SU-DHL-6 (cell line): ENCODE results near the gene DACH1.

Experiments
- EZH2phosphoT487 ChIP-seq: fragments of 200-600 bp; sonication (generic), shearing (Covaris generic); conservative IDR thresholded peaks from 2 replicates; pipeline ENCODE4 v1.6.1; 2018; ENCODE audit warnings: mild to moderate bottlenecking, antibody characterized with exemption, low read length, moderate library complexity, mixed read lengths
- TF ChIP-seq, protein P1 (sequence below): fragments of 200-600 bp; sonication (generic); IDR thresholded peaks from one replicate; pipeline ENCODE4 v1.5.1; 2017; ENCODE audit warnings: antibody characterized with exemption, mild to moderate bottlenecking, low read length, moderate library complexity; ENCODE audit not compliant: insufficient read depth, poor library complexity, severe bottlenecking

DNA sequence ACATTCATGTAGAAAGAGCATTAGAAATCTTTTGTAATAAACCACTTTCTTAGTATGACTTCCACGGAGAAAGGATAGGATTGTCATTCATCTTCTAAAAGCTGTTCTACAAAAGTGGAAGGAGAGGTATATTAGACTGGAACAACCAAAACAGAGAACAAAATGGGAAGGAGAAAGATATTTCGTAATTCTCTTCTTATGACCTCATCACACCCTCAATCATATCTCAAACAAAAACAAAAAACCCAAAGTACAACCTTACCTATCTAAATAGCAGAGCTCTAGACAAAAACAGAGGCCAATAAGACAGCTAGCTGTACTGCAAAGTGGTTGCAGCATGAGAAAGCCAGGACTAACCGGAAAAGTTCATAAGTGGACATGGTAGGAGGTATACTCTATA, 46.3 kb downstream of the DACH1 start:
- TF ChIP-seq, protein P1, sequence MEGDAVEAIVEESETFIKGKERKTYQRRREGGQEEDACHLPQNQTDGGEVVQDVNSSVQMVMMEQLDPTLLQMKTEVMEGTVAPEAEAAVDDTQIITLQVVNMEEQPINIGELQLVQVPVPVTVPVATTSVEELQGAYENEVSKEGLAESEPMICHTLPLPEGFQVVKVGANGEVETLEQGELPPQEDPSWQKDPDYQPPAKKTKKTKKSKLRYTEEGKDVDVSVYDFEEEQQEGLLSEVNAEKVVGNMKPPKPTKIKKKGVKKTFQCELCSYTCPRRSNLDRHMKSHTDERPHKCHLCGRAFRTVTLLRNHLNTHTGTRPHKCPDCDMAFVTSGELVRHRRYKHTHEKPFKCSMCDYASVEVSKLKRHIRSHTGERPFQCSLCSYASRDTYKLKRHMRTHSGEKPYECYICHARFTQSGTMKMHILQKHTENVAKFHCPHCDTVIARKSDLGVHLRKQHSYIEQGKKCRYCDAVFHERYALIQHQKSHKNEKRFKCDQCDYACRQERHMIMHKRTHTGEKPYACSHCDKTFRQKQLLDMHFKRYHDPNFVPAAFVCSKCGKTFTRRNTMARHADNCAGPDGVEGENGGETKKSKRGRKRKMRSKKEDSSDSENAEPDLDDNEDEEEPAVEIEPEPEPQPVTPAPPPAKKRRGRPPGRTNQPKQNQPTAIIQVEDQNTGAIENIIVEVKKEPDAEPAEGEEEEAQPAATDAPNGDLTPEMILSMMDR, result no peak
- no peak for TF ChIP-seq EZH2phosphoT487
